HG02798 (cell line): Measurements from ENCODE around the gene TMEM187.

Experiments used
- ATAC-seq: cut with Tn5 transposase; IDR thresholded peaks from one replicate; pipeline ENCODE4 v1.9.1; 2021; ENCODE audit warnings: mild to moderate bottlenecking; ENCODE audit not compliant: unreplicated experiment, poor library complexity

TMEM187 gene

DNA sequence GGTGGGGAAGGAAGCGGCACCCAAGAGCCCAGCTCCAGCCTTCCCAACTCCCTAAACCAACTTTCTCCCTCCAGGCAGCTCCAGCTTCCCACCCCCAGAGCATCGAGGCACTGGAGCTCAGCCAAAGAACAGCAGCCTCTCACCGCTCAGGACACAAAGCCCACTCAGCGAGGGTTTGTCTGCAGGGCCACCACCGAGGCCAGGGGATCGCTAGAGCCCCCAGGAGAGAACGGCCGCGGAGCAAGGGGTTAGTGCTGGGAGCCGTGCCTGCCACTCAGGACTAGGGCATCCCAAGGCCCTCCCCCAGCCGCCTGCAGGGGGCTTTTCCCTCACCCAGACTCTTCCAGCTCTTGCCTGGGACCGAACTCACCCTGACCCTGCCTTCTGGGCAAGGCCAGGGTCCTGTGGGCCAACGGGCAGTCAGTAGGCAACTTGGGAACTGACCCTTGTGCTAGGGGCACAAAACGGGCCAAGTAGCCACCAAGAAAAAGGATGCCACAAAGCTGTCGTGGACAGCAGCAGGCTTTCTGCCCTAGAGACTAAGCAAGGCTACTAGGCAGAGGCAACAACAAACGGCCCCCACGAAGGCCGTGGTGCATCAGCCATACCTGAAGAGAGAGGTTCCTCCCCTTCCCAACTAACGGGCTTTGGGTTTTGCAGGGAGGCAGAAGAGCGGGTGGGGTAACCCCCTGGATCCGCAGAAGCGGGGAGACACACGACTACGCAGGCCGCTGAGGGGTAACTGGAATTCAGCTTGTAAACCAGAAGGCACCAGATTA is 3.2 kb upstream of the TMEM187 start:
- ATAC-seq: no peak

GRCh38 chrX:153969904-153970356 is 2.6 kb upstream of the TMEM187 start:
- ATAC-seq: no peak

- ATAC-seq: peak; percentile 0
Measured at GRCh38 chrX:153970357-153971123, 2.0 kb upstream of the TMEM187 start.

- ATAC-seq: peak; percentile 45
Measured at GRCh38 chrX:153971124-153971449, 1.5 kb upstream of the TMEM187 start.

DNA sequence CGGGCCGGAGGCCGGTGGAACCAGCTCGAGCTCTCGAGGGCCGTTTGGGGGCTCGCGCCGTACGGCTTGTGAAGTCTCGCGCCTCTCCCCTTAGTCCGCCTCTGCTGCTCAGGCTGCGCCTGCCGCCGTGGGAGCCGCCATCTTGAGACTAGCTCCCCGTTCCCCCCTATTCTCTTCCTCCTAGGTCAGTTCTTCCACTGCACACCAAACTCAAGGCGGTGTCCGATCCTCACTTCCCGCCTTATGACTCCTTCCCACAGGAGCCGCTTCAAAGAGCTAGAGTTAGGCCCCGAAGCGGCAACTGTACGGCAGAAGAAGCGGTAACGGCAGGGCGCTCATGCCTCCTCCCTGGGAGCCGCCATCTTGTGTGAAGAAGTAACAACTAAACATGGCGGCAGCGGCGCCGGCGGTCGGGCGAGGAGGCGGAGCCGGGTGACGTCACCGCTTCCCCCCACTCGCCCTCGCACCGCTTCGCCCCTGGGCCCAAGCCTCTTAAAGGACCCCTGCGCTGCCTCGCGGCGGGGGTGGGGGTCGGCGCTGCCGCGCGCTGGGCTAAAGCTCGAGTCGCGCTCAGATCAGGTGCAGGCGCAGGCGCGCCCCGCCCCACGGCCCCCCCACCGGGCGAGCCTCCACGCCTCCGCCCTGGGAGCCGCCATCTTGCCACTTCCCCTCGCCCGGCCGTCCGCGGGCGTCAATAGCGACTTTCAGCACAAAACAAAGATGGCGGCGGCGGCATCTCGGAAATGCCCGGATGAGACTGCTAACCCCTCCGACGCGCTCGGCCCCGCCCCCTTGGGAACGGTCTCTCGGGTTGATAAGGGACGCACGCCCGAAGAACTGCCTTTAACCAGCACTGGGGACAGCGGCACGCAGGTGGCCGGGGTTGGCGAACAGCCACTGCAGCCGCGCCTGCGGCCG is 845 bp upstream of the TMEM187 start, which contains the start of gene HCFC1:
Gene HCFC1, minus strand, starts transcription at position 369 of the 918 bp plus-strand sequence. CDS start 978 bp downstream, outside the sequence.
- ATAC-seq: peak; percentile 45

DNA sequence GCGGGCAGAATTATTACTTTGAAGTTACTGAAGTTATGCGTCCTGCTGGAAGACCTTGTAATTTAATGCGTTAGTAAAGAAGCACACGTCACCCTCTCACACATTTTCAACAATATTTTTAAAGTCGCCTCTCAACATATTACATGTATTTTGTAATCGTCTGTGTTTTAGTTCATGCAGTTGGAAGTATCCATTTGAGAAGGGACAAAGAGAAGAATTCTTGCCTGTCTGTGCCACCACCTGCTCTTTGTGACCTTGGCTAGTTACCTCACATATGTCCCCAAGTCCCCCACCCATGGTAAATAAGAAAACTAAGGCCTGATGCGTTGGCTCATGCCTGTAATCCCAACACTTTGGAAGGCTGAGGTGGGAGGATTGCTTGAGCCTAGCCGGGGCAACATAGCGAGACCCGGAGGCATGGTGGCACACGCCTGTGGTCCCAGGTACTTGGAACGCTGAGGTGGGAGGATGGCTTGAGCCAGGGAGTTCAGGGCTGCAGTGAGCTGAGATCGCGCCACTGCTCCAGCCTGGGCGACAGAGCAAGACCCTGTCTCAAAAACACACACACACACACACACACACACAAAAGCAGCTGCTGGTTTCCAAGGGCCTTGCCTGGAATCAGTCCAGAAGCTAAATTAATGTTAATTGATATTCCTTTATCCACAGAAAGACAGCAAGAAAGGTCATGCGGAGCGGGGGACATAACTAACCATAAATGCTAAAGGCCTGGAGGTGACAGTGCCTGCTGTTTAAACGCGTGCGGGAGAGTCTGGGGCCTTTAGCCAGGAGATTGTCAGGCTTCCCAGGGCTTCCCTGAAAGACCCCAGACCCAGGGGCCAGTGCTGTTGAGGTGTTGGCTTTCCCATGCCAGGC is 811 bp downstream of the TMEM187 start:
- no peak for ATAC-seq

GRCh38 chrX:153974003-153974725 is 1.6 kb downstream of the TMEM187 start:
- ATAC-seq: no peak

DNA sequence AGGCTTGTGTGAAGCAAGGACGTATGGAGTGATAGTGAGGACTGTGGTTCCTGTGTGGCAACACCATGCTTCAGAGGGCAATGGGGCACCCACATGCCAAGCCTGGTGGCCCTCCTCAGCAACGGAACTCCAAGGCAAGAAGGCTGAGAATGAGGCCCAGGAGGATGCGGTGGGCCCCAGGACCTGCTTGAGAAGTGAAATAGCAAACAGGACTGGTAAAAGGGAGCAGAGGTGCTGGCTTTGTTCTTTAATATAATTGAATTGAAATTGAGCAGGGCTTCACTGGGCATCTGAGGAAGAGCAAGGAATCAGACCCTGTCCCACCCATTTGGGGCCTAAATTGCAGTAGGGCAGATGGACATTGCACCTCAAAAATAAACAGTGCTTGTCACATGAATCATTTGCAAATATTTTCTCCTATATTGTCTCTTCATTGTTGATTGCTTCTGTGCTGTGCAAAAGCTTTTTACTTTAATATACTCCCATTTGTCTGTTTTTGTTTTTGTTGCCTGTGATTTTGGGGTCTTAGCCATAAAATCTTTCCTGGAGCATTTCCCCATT is 2.3 kb downstream of the TMEM187 start:
- no peak for ATAC-seq

DNA sequence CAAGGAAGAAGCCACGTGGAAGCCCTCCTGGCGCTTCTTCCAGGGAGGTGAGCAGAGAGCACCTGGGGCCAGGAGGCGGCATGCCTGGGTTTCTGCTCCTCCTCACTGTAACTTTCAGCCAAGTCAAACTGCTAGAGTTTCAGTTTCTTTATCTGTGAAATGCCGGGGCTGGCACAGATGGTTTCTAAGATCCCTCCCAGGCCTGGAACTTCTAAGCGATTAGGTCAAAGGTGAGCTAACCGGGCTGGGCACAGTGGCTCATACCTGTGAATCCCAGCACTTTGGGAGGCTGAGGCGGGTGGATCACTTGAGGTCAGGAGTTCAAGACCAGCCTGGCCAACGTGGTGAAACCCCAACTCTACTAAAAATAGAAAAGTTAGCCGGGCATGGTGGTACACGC is 7.8 kb downstream of the TMEM187 start:
- peak; percentile 68 for ATAC-seq

GRCh38 chrX:153981231-153981630 is 8.7 kb downstream of the TMEM187 start:
- no peak for ATAC-seq

GRCh38 chrX:153981771-153982533 is 9.4 kb downstream of the TMEM187 start:
- no peak for ATAC-seq

GRCh38 chrX:153983321-153983801 is 10.8 kb downstream of the TMEM187 start:
- no peak for ATAC-seq

- no peak for ATAC-seq
Measured at GRCh38 chrX:153984351-153985178, 12.0 kb downstream of the TMEM187 start.

- no peak for ATAC-seq
Measured at GRCh38 chrX:153988493-153988892, 15.9 kb downstream of the TMEM187 start.

- no peak for ATAC-seq
Measured at GRCh38 chrX:153989973-153990655, 17.6 kb downstream of the TMEM187 start.

GRCh38 chrX:153991013-153991580 is 18.5 kb downstream of the TMEM187 start:
- ATAC-seq: no peak
